NB4 (cell line): ENCODE measurements around the gene CACNA1F.

Experiments
- DNase-seq: peaks from one replicate; pipeline ENCODE4 v3.0.0; 2010; ENCODE audit warnings: low read depth
- H3K4me3 ChIP-seq: one replicate; pipeline ENCODE4 v1.5.1; 2011; ENCODE audit warnings: mild to moderate bottlenecking, low read depth, low read length, moderate library complexity
- CTCF ChIP-seq: IDR thresholded peaks from one replicate; pipeline ENCODE4 v1.5.1; 2012; ENCODE audit warnings: low read depth, low read length
- MAX ChIP-seq: IDR thresholded peaks from 2 replicates; pipeline ENCODE4 v1.6.1; 2011; ENCODE audit warnings: low read depth, low read length
- MYC ChIP-seq: IDR thresholded peaks from 2 replicates; pipeline ENCODE4 v1.6.1; 2011; ENCODE audit warnings: low read depth, low read length
- POLR2A ChIP-seq: IDR thresholded peaks from 2 replicates; pipeline ENCODE4 v1.6.1; 2011; ENCODE audit warnings: mild to moderate bottlenecking; ENCODE audit not compliant: insufficient read length; ENCODE audit errors: extremely low read depth

The CACNA1F gene

GRCh38 chrX:49233176-49233575 is at the start of gene CACNA1F:
Gene CACNA1F (minus strand): TSS chrX:49233340. CDS start chrX:49233309, 31 bp downstream.
- DNase-seq, result no peak
- TF ChIP-seq MYC (no peak), CTCF (no peak)
- no peak within 1 kb of the TSS for H3K4me3 ChIP-seq

GRCh38 chrX:49282647-49283011 is 49.5 kb upstream of the CACNA1F start:
- H3K4me3 ChIP-seq, result no peak overlapping the region
- TF ChIP-seq MYC, result no peak
- peak; percentile 20 for DNase-seq

GRCh38 chrX:49278081-49278480 is 44.9 kb upstream of the CACNA1F start:
- H3K4me3 ChIP-seq, result no peak overlapping the region
- no peak for DNase-seq
- TF ChIP-seq POLR2A (no peak), CTCF (no peak), MAX (no peak), MYC (no peak)

- no peak for DNase-seq
- no peak for TF ChIP-seq MYC
- TF ChIP-seq MAX, result no peak
- TF ChIP-seq POLR2A, result no peak
- no peak for TF ChIP-seq CTCF
- no peak overlapping the region for H3K4me3 ChIP-seq
Observed at GRCh38 chrX:49277535-49277830, 44.3 kb upstream of the CACNA1F start.

- DNase-seq, result no peak
- no peak overlapping the region for H3K4me3 ChIP-seq
- TF ChIP-seq CTCF, result no peak
- no peak for TF ChIP-seq POLR2A
- no peak for TF ChIP-seq MAX
- TF ChIP-seq MYC, result no peak
Observed at GRCh38 chrX:49276671-49277534, 43.8 kb upstream of the CACNA1F start.

GRCh38 chrX:49276207-49276606 is 43.1 kb upstream of the CACNA1F start:
- no peak for TF ChIP-seq MAX
- no peak for TF ChIP-seq MYC
- no peak for TF ChIP-seq CTCF
- DNase-seq, result no peak
- no peak overlapping the region for H3K4me3 ChIP-seq
